ENCODE data around the gene LYRM1.
"Not testable (repeated sequence)": the region's sequence is repeated elsewhere in the genome, so short reads cannot be mapped to it uniquely, and the experiment has no call there.

LYRM1 gene

GRCh38 chr16:20900299-20901067 lies at the start of gene LYRM1, which contains the start of gene DCUN1D3:
Gene LYRM1, plus strand, starts transcription at chr16:20900771. Its CDS starts 14,785 bp downstream, at chr16:20915556.
Gene DCUN1D3, minus strand, starts transcription at chr16:20900358. Its CDS starts 37,820 bp downstream, at chr16:20862538.
- DNase-seq (ENCODE audit: low read depth in 2 of 2), result peak; percentile 69 to 75

- DNase-seq (ENCODE audit: low read depth in 2 of 2), result no peak
Measured at GRCh38 chr16:20850981-20851380, 49.6 kb upstream of the LYRM1 start.

- no peak for DNase-seq (ENCODE audit: low read depth in 2 of 2)
Measured at GRCh38 chr16:20851601-20852000, 49.0 kb upstream of the LYRM1 start.

GRCh38 chr16:20853143-20853542 lies 47.4 kb upstream of the LYRM1 start:
- no peak for DNase-seq (ENCODE audit: low read depth in 2 of 2)

- DNase-seq (ENCODE audit: low read depth in 2 of 2), result no peak
Measured at GRCh38 chr16:20853981-20854620, 46.5 kb upstream of the LYRM1 start.

GRCh38 chr16:20854963-20855362 lies 45.6 kb upstream of the LYRM1 start:
- DNase-seq (ENCODE audit: low read depth in 2 of 2), result no peak

GRCh38 chr16:20857281-20857680 lies 43.3 kb upstream of the LYRM1 start:
- DNase-seq (ENCODE audit: low read depth in 2 of 2), result no peak

GRCh38 chr16:20859229-20859628 lies 41.3 kb upstream of the LYRM1 start:
- DNase-seq (ENCODE audit: low read depth in 2 of 2), result no peak

GRCh38 chr16:20859699-20860098 lies 40.9 kb upstream of the LYRM1 start:
- no peak for DNase-seq (ENCODE audit: low read depth in 2 of 2)

GRCh38 chr16:20860361-20860760 lies 40.2 kb upstream of the LYRM1 start:
- no peak for DNase-seq (ENCODE audit: low read depth in 2 of 2)

- DNase-seq (ENCODE audit: low read depth in 2 of 2), result not testable (repeated sequence)
Measured at GRCh38 chr16:20860995-20861394, 39.6 kb upstream of the LYRM1 start.

- no peak for DNase-seq (ENCODE audit: low read depth in 2 of 2)
Measured at GRCh38 chr16:20862162-20862960, 38.2 kb upstream of the LYRM1 start.

GRCh38 chr16:20864376-20864775 lies 36.2 kb upstream of the LYRM1 start:
- not testable (repeated sequence) for DNase-seq (ENCODE audit: low read depth in 2 of 2)

- no peak for DNase-seq (ENCODE audit: low read depth in 2 of 2)
Measured at GRCh38 chr16:20865420-20866131, 35.0 kb upstream of the LYRM1 start.

GRCh38 chr16:20866145-20866772 lies 34.3 kb upstream of the LYRM1 start:
- no peak for DNase-seq (ENCODE audit: low read depth in 2 of 2)

GRCh38 chr16:20866801-20867200 lies 33.8 kb upstream of the LYRM1 start:
- no peak for DNase-seq (ENCODE audit: low read depth in 2 of 2)

- DNase-seq (ENCODE audit: low read depth in 2 of 2), result no peak
Measured at GRCh38 chr16:20867585-20867984, 33.0 kb upstream of the LYRM1 start.

GRCh38 chr16:20868890-20869289 lies 31.7 kb upstream of the LYRM1 start:
- no peak for DNase-seq (ENCODE audit: low read depth in 2 of 2)

GRCh38 chr16:20870122-20870820 lies 30.3 kb upstream of the LYRM1 start:
- no peak for DNase-seq (ENCODE audit: low read depth in 2 of 2)

- no peak for DNase-seq (ENCODE audit: low read depth in 2 of 2)
Measured at GRCh38 chr16:20871258-20871657, 29.3 kb upstream of the LYRM1 start.
